Activated CD4-positive, alpha-beta memory T cell treated with anti-CD3 and anti-CD28 coated beads, Interleukin-2, amount 10 ng/mL, durations not matched to agents 7 days and 5 days (primary cell): ENCODE data around the gene ARSA. TPM values are rescaled to one million over a fixed set of nuclear protein-coding genes. Genes with fewer than 3 reads are reported as not detected.
"Not testable (repeated sequence)": the region's sequence is repeated elsewhere in the genome, so short reads cannot be mapped to it uniquely, and the experiment has no call there.

Source experiments
- CTCF ChIA-PET: fragments of 350-600 bp; sonication (Branson Sonifier 250); formaldehyde crosslinking; loops from one replicate; lab custom pipeline; 2021; ENCODE audit warnings: antibody characterized with exemption, inconsistent platforms; lab: Charles Lee
- POLR2A ChIA-PET: fragments of 350-600 bp; sonication (Branson Sonifier 250); formaldehyde crosslinking; loops from one replicate; lab custom pipeline; 2021; ENCODE audit warnings: antibody characterized with exemption; lab: Charles Lee
- DNase-seq: peaks from one replicate; pipeline ENCODE4 v3.0.0-alpha.2; 2020
- H3K27ac Mint-ChIP-seq: one replicate; pipeline ENCODE4 v1.8.0; 2021; ENCODE audit warnings: mild to moderate bottlenecking, mixed read lengths
- H3K27me3 Mint-ChIP-seq: one replicate; pipeline ENCODE4 v1.8.0; 2021; ENCODE audit warnings: mixed read lengths
- H3K36me3 Mint-ChIP-seq: one replicate; pipeline ENCODE4 v1.8.0; 2021; ENCODE audit warnings: low read depth, mixed read lengths
- H3K4me1 Mint-ChIP-seq: one replicate; pipeline ENCODE4 v1.8.0; 2021; ENCODE audit warnings: mixed read lengths
- H3K4me3 Mint-ChIP-seq: one replicate; pipeline ENCODE4 v1.8.0; 2021; ENCODE audit warnings: mild to moderate bottlenecking, mixed read lengths
- H3K9me3 Mint-ChIP-seq: one replicate; pipeline ENCODE4 v1.8.0; 2021; ENCODE audit warnings: mixed read lengths
- total RNA-seq, 2 experiments: library from RNA; stranded (reverse); gene quantifications; one replicate each; pipeline ENCODE4 v1.2.3, GENCODE V29; 2021

The ARSA gene
- total RNA-seq, 2 experiments from 2014 or later: 63.1 to 65.0 TPM

DNA sequence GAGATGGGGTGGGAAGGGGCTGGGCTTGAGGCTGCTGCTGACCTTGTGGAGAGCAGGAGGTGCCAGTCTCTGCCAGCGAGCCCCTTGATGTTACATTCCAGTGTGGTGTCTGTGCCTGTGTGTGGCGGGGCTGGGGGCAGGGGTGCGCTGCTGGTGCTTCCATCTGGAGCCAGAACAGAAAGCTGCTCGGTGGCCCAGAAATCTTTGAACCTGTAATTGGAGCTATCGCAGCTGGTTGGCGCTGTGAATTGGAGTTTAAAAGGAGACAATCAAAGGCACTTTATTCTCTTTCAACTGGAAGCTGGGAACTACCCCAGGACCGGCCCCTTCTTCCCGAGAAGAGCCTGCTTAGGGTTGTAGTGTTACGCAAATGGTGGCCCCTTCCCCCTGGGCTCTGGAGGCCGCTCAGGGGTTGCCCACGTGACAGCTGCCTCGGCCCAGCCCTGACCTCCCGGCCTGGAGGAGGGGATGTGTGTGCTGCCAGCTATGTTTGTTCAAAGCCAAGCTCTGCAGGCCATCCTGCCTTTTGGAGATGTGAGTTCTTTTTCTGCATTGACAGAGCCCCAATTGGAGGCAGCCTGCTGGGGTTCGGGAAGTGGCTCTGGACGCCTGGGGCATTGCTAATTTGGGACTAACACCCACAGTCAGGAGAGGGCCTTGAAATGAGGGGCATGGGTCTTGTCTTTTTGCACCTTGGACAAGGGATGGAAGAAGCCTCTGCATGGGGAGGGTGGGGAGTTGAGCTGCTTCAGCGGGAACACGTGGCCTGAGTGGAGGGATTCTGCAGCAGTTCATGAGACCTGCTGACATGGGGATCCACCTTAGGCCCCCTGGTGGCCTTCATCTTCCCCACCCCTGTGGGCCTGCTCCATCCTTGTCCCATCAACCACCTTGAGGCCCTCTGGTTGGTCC, 14.0 kb upstream of the ARSA start:
- Mint-ChIP-seq H3K4me3 (no peak overlapping the region), H3K27me3 (peaks cover 16% of the 10 kb centered on the region), H3K9me3 (peaks cover 4% of the 10 kb centered on the region), H3K4me1 (no peaks in the 10 kb centered on the region), H3K36me3 (no peaks in the 10 kb centered on the region), H3K27ac (no peak overlapping the region)
- ChIA-PET POLR2A (no interaction called here), CTCF (interaction anchor here (1.1 kb wide), 1 partner anchor 117 kb away, joined by 3 read pairs; the partner anchor contains the start of gene SCO2)
- DNase-seq: no peak

DNA sequence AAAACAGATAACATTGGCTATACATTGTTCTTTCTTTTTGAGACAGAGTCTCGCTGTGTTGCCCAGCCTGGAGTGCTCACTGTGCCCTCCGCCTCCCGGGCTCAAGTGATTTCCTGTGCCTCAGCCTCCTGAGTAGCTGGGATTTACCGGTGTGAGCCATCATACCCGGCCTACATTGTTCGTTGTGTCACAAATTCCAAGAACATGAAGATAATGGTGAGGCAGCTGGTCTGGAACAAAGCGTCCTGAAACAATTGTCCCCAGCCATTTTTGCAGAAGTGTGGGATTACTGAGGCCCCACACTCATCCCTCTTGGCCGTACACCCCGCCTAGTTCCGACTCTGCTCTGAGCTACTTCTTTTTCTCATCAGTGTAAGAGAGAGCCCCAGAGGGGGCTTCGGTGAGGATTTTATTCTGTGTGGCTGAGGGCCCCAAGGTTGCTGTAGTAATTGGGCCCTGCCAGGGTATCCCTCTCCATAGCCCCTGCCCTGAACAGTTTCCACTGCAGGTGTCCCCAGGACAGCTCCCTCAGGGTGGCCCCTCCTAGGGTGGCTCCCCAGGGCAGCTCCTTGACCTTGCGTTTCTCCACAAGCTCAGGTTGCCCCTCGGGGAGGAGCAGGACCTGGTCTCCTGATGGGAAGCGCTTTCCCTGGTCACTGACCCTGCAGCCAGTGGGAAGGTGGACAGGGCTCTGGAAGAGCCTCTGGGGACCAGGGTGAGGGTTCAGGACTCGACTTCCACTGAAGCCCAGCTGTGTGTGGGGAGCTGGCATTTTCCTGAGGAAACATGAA, 13.1 kb upstream of the ARSA start:
- no peak overlapping the region for H3K27ac Mint-ChIP-seq
- no peaks in the 10 kb centered on the region for H3K36me3 Mint-ChIP-seq
- DNase-seq: no peak
- ChIA-PET CTCF (interaction anchor here (1.1 kb wide), 1 partner anchor 116 kb away, joined by 3 read pairs; the partner anchor contains the start of gene SCO2), POLR2A (no interaction called here)
- no peak overlapping the region for H3K4me3 Mint-ChIP-seq
- peaks cover 13% of the 10 kb centered on the region for H3K27me3 Mint-ChIP-seq
- H3K4me1 Mint-ChIP-seq: no peaks in the 10 kb centered on the region
- no peaks in the 10 kb centered on the region for H3K9me3 Mint-ChIP-seq

DNA sequence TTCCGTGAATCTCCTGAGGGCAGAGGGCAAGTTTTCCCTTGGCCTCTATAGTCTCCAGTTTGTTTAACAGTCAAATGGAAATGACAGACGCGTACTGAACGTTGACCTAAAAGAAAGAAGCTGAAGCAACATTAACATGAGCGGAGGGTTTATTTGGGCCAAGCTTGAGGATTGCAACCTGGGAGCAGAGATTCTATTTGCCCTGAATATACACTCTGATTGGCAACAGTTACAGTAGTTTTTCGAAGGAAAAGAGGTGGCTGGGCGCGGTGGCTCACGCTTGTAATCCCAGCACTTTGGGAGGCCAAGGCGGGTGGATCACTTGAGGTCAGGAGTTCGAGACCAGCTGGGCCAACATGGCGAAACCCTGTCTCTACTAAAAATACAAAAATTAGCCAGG, 12.3 kb upstream of the ARSA start:
- POLR2A ChIA-PET, DNase-seq, H3K4me3 Mint-ChIP-seq, H3K4me1 Mint-ChIP-seq, H3K36me3 Mint-ChIP-seq, H3K9me3 Mint-ChIP-seq, CTCF ChIA-PET, H3K27ac Mint-ChIP-seq: not testable (repeated sequence)
- H3K27me3 Mint-ChIP-seq: peaks cover 13% of the 10 kb centered on the region

DNA sequence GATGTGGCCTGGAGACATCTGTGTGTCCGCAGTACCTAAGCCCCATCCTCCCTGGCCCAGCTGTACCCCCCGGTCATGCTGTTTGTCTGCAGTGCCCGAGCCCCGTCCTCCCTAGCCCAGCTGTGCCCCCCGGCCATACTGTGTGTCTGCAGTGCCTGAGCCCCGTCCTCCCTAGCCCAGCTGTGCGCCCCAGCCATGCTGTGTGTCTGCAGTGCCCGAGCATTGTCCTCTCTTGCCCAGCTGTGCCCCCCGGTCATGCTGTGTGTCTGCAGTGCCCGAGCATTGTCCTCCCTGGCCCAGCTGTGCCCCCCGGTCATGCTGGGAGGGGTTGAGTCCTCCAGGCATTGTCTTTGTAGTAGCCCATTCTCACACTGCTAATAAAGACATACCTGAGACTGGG, 7.6 kb upstream of the ARSA start:
- Mint-ChIP-seq H3K4me3 (no peak overlapping the region), H3K36me3 (no peaks in the 10 kb centered on the region), H3K27me3 (peaks cover 12% of the 10 kb centered on the region), H3K27ac (no peak overlapping the region), H3K9me3 (no peaks in the 10 kb centered on the region), H3K4me1 (no peaks in the 10 kb centered on the region)
- CTCF ChIA-PET: no interaction called here
- POLR2A ChIA-PET: no interaction called here
- DNase-seq: no peak

DNA sequence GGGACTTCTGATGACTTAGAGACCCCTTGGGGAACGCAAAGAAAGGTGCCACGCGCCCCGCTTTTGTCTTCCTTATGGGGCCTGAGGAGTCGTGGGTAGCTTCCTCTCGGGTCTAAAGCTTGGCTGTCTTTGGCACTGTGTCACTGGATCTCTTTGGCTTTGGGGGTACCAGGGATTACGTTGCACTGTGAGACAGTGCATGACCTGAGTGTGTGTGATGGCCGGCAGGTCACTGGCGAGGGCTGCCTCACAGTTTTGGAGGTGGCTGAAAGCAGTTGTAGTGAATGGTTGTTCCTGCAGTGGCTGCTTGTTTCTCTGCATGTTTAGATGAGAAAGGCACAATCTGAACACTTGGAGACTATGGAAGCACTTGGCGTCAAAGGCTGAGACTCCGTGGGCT, 5.8 kb upstream of the ARSA start:
- ChIA-PET CTCF (interaction anchor here (1.1 kb wide), 1 partner anchor 57 kb away, joined by 3 read pairs; no protein-coding TSS in a partner anchor), POLR2A (no interaction called here)
- Mint-ChIP-seq H3K4me3 (no peak overlapping the region), H3K36me3 (peaks cover 1% of the 10 kb centered on the region), H3K27me3 (peaks cover 10% of the 10 kb centered on the region), H3K9me3 (no peaks in the 10 kb centered on the region), H3K27ac (no peak overlapping the region), H3K4me1 (peaks cover 3% of the 10 kb centered on the region)
- DNase-seq: no peak

DNA sequence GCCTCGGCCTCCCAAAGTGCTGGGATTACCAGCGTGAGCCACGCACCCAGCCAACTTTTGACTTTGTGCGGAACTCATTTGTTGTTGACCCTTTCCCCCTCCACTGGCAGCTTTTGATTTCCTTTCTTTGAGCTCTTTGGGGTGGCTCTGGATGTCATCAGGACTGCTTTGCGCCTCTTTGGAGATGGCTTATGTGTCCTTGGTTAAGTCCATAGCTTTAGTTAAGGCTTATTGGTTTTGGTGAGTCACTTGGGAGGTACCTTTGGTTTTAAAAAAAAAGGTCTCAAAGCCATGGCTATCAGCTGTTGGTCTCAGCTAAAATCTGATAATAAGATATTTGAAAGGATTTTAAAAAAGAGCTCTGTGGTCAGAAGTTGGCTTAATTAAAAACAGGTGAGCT, 5.1 kb upstream of the ARSA start:
- H3K4me3 Mint-ChIP-seq: no peak overlapping the region
- CTCF ChIA-PET: interaction anchor here (1.1 kb wide), 1 partner anchor 58 kb away, joined by 3 read pairs; no protein-coding TSS in a partner anchor
- H3K27ac Mint-ChIP-seq: no peak overlapping the region
- H3K27me3 Mint-ChIP-seq: peaks cover 15% of the 10 kb centered on the region
- H3K36me3 Mint-ChIP-seq: peaks cover 6% of the 10 kb centered on the region
- no peak for DNase-seq
- POLR2A ChIA-PET: no interaction called here
- H3K4me1 Mint-ChIP-seq: peaks cover 10% of the 10 kb centered on the region
- no peaks in the 10 kb centered on the region for H3K9me3 Mint-ChIP-seq

DNA sequence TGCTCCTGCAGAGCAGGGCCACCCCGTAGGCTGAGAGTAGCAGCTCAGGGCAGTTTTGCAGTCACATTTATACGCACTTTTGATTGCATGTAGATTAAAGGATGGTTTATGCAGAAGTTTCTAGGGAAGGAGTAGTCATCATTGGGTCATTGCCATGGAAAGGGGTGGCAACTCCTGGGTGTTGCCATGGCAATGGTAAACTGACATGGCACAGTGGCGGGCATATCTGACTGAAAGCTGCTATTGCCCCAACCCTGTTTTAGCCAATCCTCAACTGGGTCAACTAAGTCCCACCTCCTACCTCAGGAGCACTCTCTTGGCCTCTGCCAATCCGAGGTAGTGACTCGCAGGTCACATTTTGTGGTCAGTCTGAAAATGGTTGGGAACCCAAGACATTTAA, 2.4 kb upstream of the ARSA start:
- Mint-ChIP-seq H3K27me3 (peaks cover 12% of the 10 kb centered on the region), H3K4me3 (no peak overlapping the region), H3K9me3 (no peaks in the 10 kb centered on the region), H3K4me1 (peaks cover 15% of the 10 kb centered on the region), H3K27ac (no peak overlapping the region), H3K36me3 (peaks cover 11% of the 10 kb centered on the region)
- DNase-seq: no peak
- ChIA-PET CTCF (interaction anchor here (1.5 to 2.7 kb wide), 2 partner anchors 10 to 67 kb away, joined by 4 to 10 read pairs; partner anchors contain the start of gene SYCE3), POLR2A (interaction anchor here (2.8 kb wide), 1 partner anchor 10 kb away, joined by 11 read pairs; no protein-coding TSS in a partner anchor)

DNA sequence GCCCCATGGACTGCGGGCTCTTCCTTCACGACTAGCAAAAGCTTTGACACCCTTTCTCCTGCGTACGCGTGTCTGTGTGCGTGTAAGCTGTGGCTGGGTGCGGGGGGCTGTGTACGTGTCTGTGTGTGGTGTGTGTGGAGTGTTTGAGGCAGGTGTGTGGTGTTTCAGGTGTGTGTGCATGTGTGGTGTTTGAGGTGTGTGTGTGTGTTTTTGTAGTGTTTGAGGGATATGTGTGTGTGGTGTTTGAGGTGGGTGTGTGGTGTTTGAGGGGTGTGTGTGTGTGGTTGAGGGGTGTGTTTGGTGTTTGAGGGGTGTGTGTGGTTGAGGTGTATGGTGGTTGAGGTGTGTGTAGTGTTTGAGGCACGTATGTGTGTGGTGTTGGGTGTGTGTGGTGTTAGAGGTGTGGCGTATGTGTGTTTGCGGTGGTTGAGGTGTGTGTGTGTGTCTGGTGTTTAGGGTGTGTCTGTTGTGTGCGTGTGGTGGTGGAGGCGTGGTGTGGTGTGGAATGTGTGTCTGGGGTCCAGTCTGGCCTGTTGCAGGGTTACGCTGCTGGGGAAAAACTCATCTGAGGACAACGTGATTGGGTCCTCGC, 687 bp upstream of the ARSA start:
- DNase-seq: peak; percentile 44
- H3K9me3 Mint-ChIP-seq: no peaks in the 10 kb centered on the region
- peaks cover 18% of the 10 kb centered on the region for H3K36me3 Mint-ChIP-seq
- H3K27ac Mint-ChIP-seq: peak overlapping the region; percentile 58
- CTCF ChIA-PET: interaction anchor here (0.5 to 2.7 kb wide), 4 partner anchors 8 to 298 kb away, joined by 4 to 10 read pairs (median 6); partner anchors contain the start of genes SCO2 and SYCE3
- H3K4me1 Mint-ChIP-seq: peaks cover 15% of the 10 kb centered on the region
- POLR2A ChIA-PET: interaction anchor here (0.9 to 3.1 kb wide), 7 partner anchors 8 to 158 kb away, joined by 3 to 13 read pairs (median 7); partner anchors contain the start of genes SCO2 and TYMP
- H3K27me3 Mint-ChIP-seq: peaks cover 7% of the 10 kb centered on the region
- H3K4me3 Mint-ChIP-seq: peak overlapping the region; percentile 85

DNA sequence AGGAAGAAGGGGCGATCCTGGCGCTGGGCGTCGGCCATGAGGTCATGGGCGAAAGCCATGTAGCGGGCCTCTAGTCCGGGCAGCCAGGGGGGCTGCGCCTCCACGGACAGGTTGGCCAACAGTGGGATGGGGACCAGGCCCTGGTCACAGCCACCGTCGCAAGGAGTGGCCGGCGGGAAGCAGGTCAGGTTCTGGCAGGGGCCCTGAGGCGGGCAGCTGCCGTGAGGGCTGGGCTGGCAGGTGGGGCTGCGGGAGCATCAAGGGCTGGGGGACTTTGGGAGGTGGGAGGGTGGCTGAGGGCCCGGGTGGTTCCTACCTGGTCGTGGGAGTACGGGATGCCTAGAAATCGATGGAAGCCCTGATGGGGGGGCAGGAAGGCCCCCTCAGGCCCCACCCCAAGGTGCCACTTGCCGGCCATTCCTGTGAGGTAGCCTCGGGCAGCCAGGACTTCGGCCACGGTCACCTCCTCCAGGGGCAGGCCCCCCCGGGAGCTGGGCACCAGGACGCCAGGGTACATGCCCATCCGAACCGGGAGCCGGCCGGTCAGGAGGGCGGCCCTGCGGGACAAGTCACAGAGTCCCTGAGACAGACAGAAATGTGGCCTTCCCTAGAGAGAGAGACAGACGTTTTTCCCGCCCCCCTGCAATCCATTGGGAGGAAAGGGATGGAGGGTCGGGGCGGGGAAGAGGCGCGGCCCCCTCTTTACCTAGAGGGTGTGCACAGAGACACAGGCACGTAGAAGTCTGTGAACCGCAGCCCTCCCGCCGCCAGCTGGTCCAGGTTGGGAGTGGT, 906 bp downstream of the ARSA start:
- Mint-ChIP-seq H3K36me3 (peaks cover 18% of the 10 kb centered on the region), H3K27ac (peak overlapping the region; percentile 79), H3K4me3 (peak overlapping the region; percentile 80), H3K4me1 (peaks cover 25% of the 10 kb centered on the region), H3K9me3 (no peaks in the 10 kb centered on the region), H3K27me3 (peaks cover 5% of the 10 kb centered on the region)
- ChIA-PET POLR2A (interaction anchor here (0.9 to 3.1 kb wide), 5 partner anchors 45 to 119 kb away, joined by 3 to 13 read pairs (median 6); partner anchors contain the start of genes LMF2, NCAPH2, SCO2 and TYMP), CTCF (interaction anchor here (1.0 to 1.8 kb wide), 4 partner anchors 9 to 351 kb away, joined by 3 to 7 read pairs (median 4); partner anchors contain the start of genes SCO2 and SYCE3)
- DNase-seq: peak; percentile 31

DNA sequence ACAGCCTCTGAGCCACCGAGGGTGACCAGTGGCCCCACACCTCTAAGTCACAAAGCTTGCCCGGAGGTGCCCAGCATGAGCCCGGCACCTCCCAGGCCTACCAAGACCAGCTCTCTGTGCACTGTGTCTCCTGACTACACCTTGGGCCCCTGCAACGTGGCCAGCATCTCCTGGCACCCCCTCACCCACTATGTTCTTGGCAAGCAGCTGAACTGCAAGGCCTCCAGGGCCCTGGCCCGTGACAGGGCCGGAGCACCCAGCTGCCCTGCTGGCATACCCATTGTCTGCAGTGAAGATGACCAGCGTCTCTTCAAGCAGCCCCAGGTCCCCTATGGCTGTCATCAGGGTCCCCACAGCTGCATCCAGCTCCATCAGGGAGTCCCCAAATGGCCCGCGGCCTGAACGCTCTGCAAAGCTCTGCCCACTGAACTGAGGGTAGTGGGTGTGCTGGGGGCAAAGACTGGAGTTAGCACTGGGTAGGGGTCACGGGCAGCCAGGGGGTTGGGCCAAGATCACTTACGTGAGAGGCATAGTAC, 1.6 kb downstream of the ARSA start:
- Mint-ChIP-seq H3K36me3 (peaks cover 18% of the 10 kb centered on the region), H3K4me3 (peak overlapping the region; percentile 73), H3K4me1 (peaks cover 32% of the 10 kb centered on the region), H3K9me3 (no peaks in the 10 kb centered on the region), H3K27ac (peak overlapping the region; percentile 62), H3K27me3 (peaks cover 5% of the 10 kb centered on the region)
- CTCF ChIA-PET: interaction anchor here (1.1 kb wide), 1 partner anchor 10 kb away, joined by 3 read pairs; no protein-coding TSS in a partner anchor
- POLR2A ChIA-PET: interaction anchor here (1.1 to 3.1 kb wide), 3 partner anchors 97 to 119 kb away, joined by 3 to 13 read pairs (median 3); partner anchors contain the start of genes LMF2, NCAPH2 and SCO2
- DNase-seq: no peak

DNA sequence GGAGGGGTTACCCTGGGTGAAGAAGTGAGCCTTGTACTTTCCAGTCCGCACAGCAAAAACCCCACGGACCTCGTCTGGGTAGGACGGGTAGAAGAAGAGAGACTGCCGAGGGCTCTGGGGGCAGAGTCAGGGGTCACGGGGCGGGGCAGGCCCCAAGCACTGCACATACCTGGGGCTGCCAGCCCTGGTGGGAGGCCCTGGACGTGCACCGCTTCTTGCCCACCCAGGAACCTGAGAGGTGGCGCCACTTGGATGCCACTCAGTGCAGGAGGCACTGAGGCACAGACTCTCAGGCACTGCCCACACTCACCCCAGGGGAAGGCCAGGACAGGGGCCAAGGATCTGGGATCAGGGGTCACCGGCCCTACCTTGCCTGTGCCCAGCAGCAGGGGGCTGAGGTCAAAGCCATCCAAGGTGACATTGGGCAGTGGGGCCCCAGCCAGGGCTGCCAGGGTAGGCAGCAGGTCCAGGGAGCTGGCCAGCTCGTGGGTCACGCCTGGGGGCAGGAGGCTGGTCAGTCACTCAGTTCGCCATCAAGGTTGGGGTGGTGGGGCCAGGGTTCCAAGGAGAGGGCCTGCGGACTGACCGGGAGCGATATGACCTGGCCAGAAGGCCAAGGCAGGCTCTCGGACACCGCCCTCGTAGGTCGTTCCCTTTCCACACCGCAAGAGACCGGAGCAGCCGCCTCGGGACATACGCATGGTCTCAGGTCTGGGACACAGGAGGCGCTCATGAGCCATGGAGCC, 2.2 kb downstream of the ARSA start:
- H3K9me3 Mint-ChIP-seq: no peaks in the 10 kb centered on the region
- CTCF ChIA-PET: interaction anchor here (1.1 kb wide), 1 partner anchor 11 kb away, joined by 3 read pairs; no protein-coding TSS in a partner anchor
- no peak overlapping the region for H3K4me3 Mint-ChIP-seq

More for the DNA sequence above, 2.2 kb downstream of the ARSA start:
- H3K27ac Mint-ChIP-seq: no peak overlapping the region
- peaks cover 18% of the 10 kb centered on the region for H3K36me3 Mint-ChIP-seq
- POLR2A ChIA-PET: interaction anchor here (1.1 to 3.1 kb wide), 2 partner anchors 97 to 100 kb away, joined by 3 to 13 read pairs; partner anchors contain the start of gene SCO2
- peaks cover 38% of the 10 kb centered on the region for H3K4me1 Mint-ChIP-seq
- no peak for DNase-seq
- peaks cover 5% of the 10 kb centered on the region for H3K27me3 Mint-ChIP-seq
